Globus pallidus (tissue), 1 donor: ENCODE measurements around the gene DENND1A.
A peak's percentile ranks its signal among the peaks of the same experiment; 100 is the strongest.

Experiments
- DNase-seq: peaks from one replicate; pipeline ENCODE4 v3.0.0-alpha.2; 2015; ENCODE audit warnings: low spot score

DENND1A gene

GRCh38 chr9:123725389-123725788, 204.5 kb downstream of the DENND1A start:
- peak; percentile 62 for DNase-seq

GRCh38 chr9:123724211-123724796, 205.6 kb downstream of the DENND1A start:
- DNase-seq = peak; percentile 42

- DNase-seq = no peak
These were observed 206.6 kb downstream of the DENND1A start for GRCh38 chr9:123723135-123723875.

GRCh38 chr9:123722378-123722777, 207.5 kb downstream of the DENND1A start:
- no peak for DNase-seq

- DNase-seq = no peak
These were observed 211.7 kb downstream of the DENND1A start for GRCh38 chr9:123718188-123718587.

- no peak for DNase-seq
These were observed 212.2 kb downstream of the DENND1A start for GRCh38 chr9:123717581-123718175.

GRCh38 chr9:123716339-123716945, 213.5 kb downstream of the DENND1A start:
- no peak for DNase-seq

GRCh38 chr9:123715258-123715657, 214.7 kb downstream of the DENND1A start:
- DNase-seq = no peak

GRCh38 chr9:123713282-123713681, 216.6 kb downstream of the DENND1A start:
- no peak for DNase-seq

- no peak for DNase-seq
These were observed 217.5 kb downstream of the DENND1A start for GRCh38 chr9:123712399-123712798.

GRCh38 chr9:123710299-123710698, 219.6 kb downstream of the DENND1A start:
- no peak for DNase-seq

- no peak for DNase-seq
These were observed 227.4 kb downstream of the DENND1A start for GRCh38 chr9:123702483-123702882.

- DNase-seq = no peak
These were observed 232.2 kb downstream of the DENND1A start for GRCh38 chr9:123697686-123698085.

GRCh38 chr9:123696476-123696875, 233.4 kb downstream of the DENND1A start:
- no peak for DNase-seq

- DNase-seq = no peak
These were observed 234.5 kb downstream of the DENND1A start for GRCh38 chr9:123695386-123695785.

GRCh38 chr9:123691765-123692303, 238.1 kb downstream of the DENND1A start:
- DNase-seq = no peak

GRCh38 chr9:123689701-123690428, 240.1 kb downstream of the DENND1A start:
- no peak for DNase-seq

- no peak for DNase-seq
These were observed 242.6 kb downstream of the DENND1A start for GRCh38 chr9:123687246-123687751.

- DNase-seq = no peak
These were observed 243.1 kb downstream of the DENND1A start for GRCh38 chr9:123686829-123687192.

GRCh38 chr9:123686131-123686828, 243.6 kb downstream of the DENND1A start:
- no peak for DNase-seq

- DNase-seq = no peak
These were observed 244.3 kb downstream of the DENND1A start for GRCh38 chr9:123685489-123686083.
